HL-60/S4 treated with retinoic acid at 250 ng/mL for 4 days and 3 days (cell line): ENCODE results near the gene ITFG1.
"Not testable (repeated sequence)": the region's sequence is repeated elsewhere in the genome, so short reads cannot be mapped to it uniquely, and the experiment has no call there.

Source experiments
- in situ Hi-C: fragments of 300-500 bp; cut with MboI; formaldehyde crosslinking; loops from 2 replicates; pipeline ENCODE4 v1.7.0; 2022; ENCODE audit warnings: low sequenced_read_pairs

Gene ITFG1

GRCh38 chr16:47424846-47425245, 36.0 kb downstream of the ITFG1 start:
- in situ Hi-C loops = no loop called here

DNA sequence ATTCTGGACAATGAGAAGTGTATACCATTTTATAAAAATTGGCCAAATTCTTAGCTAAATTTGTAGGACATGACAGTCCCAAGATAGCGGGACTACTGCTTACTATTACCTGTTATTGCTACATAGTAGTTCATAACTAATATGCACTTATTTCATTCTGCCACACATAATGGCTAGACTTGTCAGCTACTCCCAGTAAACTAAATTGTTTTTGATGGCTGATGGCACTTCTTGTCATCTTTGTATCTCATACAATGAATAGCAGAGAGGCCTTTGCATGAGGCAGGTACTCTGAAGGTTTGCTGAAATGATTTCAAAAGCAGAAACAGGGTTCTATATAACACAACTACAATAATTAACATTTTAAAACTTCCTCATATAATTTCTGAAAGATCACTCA, 44.0 kb downstream of the ITFG1 start:
- in situ Hi-C loops = no loop called here

DNA sequence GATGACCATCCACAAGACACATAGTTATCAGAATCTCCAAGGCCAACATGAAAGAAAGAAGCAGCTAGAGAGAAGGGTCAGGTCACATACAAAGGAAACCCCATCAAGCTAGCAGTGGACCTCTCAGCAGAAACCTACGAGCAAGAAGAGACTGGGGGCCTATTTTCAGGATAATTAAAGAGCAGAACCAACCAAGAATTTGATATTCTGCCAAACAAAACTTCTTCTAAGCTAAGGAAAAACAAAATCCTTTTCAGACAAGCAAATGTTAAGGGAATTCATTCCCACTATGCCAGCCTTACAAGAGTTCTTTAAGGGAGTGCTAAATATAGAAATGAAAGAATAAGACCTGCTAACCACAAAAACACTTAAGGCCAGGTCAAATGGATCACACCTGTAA, 47.8 kb downstream of the ITFG1 start:
- in situ Hi-C loops = no loop called here

DNA sequence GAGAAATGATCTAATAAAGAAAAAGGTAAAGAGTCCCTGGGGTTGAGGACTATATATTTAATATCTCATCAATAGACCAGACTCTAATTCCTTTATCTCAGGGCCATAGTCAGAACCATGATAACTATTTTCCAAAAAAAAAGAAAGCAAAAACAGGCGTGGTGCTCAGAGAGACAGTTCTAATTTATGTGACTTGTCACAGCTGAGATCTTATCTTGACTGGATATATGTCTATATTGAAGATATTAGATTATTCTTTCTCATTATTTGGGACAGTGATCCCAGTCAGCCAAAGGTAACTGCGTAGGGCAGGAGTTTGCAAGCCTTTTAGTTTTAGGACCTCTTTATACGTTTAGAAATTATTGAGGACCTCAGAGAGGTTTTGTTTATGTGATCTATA, 52.4 kb downstream of the ITFG1 start:
- in situ Hi-C loops = no loop called here

- in situ Hi-C loops = no loop called here
These were observed 64.9 kb downstream of the ITFG1 start for GRCh38 chr16:47395733-47396498.

GRCh38 chr16:47392081-47392480, 68.8 kb downstream of the ITFG1 start:
- in situ Hi-C loops = no loop called here

- in situ Hi-C loops = no loop called here
These were observed 72.2 kb downstream of the ITFG1 start for GRCh38 chr16:47388705-47389104.

- in situ Hi-C loops = no loop called here
These were observed 73.7 kb downstream of the ITFG1 start for GRCh38 chr16:47387026-47387734.

DNA sequence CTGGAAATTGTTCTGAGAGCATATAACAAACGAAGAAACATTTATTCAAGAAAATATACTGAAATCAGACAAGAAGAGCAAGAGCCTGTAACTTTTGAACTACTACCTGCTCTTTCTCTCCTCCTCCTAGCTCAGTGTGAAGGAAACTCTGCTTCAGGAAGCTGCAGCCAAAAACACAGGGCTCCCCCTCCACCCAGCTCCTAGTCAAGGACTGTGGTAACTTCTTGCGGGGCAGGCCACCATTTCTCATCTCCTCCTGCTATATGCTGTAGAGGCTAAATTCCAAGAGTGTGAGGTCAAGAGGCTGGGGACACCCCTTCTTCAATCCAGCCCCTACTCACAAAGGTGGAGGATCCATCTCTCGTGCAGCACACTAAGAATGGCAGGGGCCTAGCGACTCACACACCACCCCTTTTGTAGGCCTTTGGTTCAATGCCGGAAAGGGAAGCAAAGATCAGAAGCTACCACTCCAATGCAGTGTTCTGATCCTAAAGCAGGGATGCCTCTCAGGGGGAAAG, 74.6 kb downstream of the ITFG1 start:
- in situ Hi-C loops = no loop called here

- in situ Hi-C loops = no loop called here
These were observed 78.5 kb downstream of the ITFG1 start for GRCh38 chr16:47382362-47382761.

- in situ Hi-C loops = no loop called here
These were observed 83.7 kb downstream of the ITFG1 start for GRCh38 chr16:47377154-47377553.

GRCh38 chr16:47375423-47375822, 85.4 kb downstream of the ITFG1 start:
- in situ Hi-C loops = no loop called here

DNA sequence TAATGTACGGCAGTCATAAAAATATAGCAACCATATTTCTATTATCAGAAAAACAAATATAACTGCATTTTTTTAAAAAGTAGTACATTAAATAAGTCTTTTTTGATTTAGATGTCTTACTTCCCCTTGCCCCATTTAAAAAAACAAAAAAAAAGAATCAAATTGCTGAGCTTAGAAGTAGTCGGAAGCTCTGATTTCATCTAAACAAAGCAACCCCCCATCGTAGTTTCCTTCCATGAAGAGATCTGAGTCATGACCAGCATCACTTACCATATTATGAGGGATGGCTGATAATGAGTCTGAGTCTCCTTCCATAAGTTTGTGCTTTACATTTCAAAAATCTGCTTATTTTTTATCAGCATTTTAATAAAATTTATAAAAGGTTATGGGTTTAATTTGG, 86.2 kb downstream of the ITFG1 start:
- in situ Hi-C loops = no loop called here

- in situ Hi-C loops = no loop called here
These were observed 89.4 kb downstream of the ITFG1 start for GRCh38 chr16:47371271-47372014.

DNA sequence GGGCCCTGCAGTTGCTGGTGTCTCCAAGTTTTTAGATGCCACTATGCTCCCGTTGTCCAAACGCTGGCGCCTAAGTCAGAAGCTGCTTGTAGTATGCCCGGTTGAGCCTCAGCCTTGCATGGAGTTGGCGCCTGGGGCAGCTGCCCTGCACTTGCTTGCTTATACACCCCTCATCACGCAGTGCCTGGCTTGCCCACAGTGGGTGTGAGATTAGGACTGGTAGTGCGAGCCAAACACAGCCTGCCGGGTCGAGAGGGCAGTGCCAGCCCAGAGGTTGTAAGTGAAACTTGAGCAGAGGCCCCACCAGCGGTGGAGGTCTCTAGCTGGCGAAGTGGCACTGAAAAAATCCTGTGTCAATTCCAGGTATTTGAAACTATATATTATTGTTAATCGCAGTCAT, 90.3 kb downstream of the ITFG1 start:
- in situ Hi-C loops = no loop called here

DNA sequence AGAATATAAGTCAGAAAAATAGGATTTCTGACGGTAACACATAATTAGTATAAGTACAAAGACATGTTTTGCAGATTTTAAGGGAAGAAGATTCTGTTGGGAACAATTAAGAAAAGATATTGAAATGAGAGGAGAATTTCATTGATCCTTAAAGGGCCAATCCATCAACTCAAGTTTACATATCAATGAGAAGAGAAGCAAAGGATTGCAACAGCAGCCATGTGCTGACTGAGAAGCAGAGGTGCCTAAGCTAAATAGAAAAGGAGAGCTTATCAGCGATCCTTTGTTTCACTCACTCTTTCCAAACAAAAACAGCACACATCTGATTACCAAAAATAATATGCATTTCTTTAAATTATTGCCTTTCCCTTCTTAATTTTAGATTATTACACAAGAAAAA, 94.6 kb downstream of the ITFG1 start:
- in situ Hi-C loops = no loop called here

DNA sequence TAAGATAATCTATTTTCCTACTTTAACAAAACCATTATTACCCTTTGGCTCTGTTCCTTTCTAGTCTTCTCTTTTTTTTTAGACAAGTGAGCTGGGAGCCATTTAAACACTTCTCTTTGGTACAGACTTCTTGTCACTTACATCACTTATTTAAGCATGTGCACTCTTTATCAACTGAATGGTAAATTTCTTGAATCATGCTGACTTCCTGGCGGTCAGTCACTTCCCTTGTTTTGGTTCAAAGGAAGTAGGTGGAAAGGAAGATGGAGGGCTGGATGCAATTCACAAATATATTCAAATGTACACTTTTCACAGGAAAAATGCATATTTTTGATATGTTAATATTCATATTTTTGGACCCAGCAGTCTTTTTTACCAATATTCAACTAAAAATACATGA, 97.1 kb downstream of the ITFG1 start:
- in situ Hi-C loops = no loop called here

GRCh38 chr16:47359478-47359877, 101.4 kb downstream of the ITFG1 start:
- in situ Hi-C loops = no loop called here

- in situ Hi-C loops = no loop called here
These were observed 102.0 kb downstream of the ITFG1 start for GRCh38 chr16:47358816-47359215.

DNA sequence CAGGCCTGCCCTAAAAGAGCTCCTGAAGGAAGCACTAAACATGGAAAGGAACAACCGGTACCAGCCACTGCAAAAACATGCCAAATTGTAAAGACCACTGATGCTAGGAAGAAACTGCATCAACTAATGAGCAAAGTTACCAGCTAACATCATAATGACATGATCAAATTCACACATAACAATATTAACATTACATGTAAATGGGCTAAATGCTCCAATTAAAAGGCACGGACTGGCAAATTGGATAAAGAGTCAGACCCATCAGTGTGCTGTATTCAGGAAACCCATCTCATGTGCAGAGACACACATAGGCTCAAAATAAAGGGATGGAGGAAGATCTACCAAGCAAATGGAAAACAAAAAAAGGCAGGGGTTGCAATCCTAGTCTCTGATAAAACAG, 111.8 kb downstream of the ITFG1 start:
- in situ Hi-C loops = not testable (repeated sequence)

DNA sequence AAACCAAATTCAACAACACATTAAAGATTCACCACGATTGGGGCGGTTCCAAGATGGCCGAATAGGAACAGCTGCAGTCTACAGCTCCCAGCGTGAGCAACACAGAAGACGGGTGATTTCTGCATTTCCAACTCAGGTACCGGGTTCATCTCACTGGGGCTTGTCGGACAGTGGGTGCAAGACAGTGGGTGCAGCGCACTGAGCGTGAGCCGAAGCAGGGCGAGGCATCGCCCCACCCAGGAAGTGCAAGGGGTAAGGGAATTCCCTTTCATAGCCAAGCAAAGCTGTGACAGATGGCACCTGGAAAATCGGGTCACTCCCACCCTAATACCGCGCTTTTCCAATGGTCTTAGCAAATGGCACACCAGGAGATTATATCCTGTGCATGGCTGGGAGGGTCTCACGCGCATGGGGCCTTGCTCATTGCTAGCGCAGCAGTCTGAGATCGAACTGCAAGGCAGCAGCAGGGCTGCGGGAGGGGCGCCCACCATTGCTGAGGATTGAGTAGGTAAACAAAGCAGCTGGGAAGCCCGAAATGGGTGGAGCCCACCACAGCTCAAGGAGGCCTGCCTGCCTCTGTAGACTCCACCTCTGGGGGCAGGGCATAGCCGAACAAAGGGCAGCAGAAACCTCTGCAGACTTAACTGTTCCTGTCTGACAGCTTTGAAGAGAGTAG, 113.7 kb downstream of the ITFG1 start:
- in situ Hi-C loops = not testable (repeated sequence)
